Inferior parietal cortex (tissue), 1 donor: Measurements from ENCODE around the gene BCKDHB.
A peak's percentile ranks its signal among the peaks of the same experiment; 100 is the strongest.
"Not testable (repeated sequence)": the region's sequence is repeated elsewhere in the genome, so short reads cannot be mapped to it uniquely, and the experiment has no call there.

Source experiments
- DNase-seq: peaks from one replicate; pipeline ENCODE4 v3.0.0-alpha.2; 2016; ENCODE audit errors: extremely low spot score

BCKDHB gene

DNA sequence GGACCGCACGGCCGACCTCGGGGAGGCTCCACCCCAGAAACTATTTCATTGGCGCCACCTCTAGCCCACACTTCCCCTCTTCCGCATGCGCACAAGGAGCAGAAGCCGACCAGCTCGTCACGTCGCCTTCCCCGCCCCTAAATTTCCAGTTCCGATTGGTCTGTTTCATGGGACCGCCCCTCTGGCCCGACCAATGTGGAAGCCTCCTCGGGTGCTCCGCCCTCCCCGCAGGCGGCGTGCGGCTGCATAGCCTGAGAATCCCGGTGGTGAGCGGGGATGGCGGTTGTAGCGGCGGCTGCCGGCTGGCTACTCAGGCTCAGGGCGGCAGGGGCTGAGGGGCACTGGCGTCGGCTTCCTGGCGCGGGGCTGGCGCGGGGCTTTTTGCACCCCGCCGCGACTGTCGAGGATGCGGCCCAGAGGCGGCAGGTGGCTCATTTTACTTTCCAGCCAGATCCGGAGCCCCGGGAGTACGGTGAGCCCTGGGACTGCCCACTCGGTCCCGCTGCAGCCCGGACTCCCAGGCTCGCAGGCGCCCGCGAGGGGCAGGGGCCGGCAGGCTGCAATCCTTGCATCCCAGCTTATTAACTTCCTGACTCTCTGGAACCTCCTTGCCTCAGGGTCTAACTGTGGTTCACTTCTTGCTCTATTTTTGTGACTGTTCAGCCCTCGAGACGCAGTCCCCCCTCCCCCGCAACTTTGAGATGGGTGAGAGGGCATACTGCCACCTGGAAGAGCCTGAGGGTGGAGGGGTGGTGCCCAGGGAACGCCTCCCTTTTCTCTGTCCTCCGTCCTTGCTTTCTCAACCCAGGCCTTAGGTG, at the start of gene BCKDHB:
TSS of gene BCKDHB (plus strand) at position 254 of the 818 bp plus-strand sequence. CDS start at position 277, 23 bp downstream.
- DNase-seq = peak; percentile 99

DNA sequence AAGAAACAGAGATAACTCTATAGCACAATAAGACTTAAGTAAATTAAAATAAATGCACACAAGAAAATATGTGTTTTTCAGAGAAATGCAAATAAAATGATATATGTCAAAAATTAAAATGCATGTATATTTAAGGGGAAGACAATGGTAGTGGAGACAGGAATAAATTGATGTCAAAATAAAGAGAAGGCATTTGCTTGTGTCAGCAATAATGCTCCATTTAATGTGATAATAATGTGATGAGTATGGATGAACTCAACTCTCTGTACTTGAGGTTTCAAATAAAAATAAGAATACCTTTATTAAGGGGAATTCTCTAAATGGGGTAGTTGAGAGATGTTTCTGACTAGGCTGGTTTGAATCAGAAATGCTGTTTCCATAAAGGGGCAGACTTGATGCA, 45.7 kb upstream of the BCKDHB start:
- no peak for DNase-seq

DNA sequence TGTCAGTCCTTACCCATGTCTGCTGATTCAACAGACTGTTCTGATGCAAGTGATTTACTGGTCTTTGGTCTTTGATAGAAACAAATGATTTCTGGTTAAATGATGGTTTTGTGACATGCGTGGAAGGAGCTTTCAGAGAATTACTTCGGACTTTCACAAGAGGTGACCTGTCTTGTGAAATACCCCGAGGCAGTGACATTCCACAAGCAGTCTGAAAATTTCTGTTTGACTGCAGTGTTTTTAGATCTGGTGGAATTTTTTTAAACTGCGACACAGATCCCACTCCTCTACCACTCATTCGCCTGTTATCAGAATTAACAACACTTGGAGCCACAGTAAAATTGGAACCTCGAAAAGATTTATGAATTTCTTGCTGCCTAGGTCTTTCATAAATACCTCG, 38.3 kb upstream of the BCKDHB start:
- DNase-seq = not testable (repeated sequence)

DNA sequence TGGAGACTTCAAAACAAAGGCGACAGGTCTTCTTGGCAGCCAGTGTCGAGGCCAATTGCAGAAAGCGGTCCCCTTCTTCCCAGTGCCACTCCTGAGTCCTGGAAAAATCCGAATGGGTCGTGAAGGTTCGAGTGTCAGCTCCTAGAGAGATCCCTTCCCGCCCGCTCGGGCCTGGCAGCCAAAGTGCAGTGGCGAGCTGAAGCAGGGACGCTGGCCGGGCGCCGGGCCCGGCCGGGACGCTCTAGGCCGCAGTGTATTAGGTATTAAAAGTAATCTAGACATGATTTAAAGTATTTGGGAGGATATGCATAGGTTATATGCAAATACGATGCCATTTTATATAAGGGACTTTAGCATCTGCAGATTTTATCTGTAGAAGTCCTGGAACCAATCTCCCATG, 36.0 kb upstream of the BCKDHB start:
- DNase-seq = not testable (repeated sequence)

DNA sequence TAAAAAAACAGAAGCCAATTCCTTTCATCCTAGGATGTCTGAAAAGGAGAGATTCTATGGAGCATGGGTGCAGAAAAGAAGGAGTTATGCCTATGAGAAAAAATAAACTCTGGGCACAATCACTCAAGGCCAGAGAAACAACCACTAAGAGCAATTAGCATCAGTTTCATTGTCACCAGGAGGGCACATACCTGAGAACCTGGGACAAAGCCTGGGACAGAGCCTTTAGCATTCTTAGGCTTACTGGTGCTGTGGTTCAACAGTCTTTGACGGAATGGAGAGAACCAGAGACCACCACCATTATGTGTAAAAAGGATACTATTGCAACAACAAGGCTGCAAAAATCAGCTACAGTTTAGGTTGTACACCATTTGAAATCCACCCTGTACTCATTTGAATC, 29.4 kb upstream of the BCKDHB start:
- DNase-seq = no peak

DNA sequence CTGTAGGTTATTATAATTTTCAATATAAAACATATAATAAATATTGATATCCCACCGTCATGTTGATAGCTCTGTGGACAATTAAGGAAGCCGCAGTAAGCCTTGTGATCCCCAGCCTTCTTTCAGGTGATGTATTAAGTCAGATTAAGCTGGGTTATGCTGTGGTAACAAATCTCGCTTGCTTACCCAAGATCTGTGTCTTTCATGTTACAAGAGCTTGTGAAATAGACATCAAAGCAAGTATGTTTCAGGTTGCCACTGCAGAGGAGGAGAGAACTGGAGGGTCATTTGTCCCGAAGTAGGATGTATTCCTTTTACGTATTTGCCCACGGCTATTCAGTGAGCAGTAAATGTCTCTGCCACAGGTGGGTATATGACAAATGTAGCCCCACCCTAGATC, 17.8 kb upstream of the BCKDHB start:
- no peak for DNase-seq

DNA sequence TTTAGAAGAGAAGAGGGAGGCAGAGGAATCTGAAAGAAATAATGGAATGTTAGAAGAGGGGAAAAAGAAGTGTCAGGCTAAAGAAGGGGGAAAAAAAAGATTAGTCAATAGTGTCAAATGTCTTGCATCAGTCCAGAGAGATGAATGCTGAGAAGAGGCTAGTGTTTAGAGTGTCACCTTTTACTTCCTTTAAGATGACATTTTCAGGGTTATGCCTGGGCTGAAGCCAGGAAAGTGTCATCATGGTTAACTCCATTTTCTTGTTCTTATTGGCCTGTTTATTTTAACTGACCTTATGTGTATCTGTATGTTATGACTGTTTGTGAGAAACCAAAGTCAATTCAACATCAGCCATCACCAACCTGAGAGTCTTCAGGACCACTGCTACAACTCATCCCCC, 15.0 kb upstream of the BCKDHB start:
- no peak for DNase-seq

DNA sequence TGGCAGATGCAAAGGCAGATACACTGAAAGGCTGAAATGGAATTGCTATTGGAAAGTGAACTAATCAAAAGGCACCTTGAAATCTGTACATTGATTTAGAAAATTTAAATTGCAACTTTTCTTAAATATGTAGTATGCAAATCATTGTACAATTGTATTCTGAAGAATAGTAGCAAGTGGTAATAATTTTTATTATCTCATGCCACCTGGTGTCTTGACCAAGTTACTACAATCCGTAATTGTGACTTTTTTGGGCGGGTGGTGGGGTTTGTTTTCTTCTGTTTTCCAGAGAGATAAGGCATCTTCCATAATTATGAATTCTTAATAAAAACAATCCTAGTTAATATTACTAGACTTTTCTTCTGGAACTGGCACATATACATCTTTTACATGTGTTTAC, 12.5 kb upstream of the BCKDHB start:
- DNase-seq = peak; percentile 36

DNA sequence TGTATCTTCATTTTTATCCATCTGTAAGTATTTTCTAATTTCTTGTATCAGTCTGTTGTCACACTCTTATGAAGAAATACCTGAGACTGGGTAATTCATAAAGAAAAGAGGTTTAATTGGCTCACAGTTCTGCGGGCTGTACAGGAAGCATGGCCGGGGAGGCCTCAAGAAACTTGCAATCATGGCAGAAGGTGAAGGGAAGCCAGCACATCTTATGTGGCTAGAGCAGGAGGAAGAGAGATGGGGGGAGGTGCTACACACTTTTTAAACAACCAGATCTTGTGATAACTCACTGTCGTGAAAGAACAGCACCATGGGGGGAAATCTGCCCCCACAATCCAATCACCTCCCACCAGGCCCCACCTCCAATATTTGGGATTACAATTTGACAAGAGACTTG, 10.9 kb upstream of the BCKDHB start:
- no peak for DNase-seq

DNA sequence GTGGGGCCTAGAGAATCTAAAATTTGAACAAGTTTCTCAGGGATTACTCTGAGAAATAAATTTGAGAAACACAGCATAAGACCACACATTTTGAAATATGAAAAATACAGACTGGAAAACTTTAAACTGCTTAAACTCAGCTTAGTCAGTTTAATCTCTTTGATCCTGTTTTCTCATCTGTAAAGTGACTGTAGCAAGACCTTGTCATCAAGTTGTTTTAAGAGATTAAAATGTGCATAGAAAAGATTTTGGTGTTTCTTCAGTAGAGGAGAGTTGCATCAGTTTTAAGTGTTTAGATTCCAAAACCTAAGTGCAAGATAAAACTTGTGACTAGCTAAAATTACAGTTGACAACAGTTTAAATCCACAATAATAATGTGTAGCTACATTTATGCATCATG, 8.1 kb upstream of the BCKDHB start:
- no peak for DNase-seq

DNA sequence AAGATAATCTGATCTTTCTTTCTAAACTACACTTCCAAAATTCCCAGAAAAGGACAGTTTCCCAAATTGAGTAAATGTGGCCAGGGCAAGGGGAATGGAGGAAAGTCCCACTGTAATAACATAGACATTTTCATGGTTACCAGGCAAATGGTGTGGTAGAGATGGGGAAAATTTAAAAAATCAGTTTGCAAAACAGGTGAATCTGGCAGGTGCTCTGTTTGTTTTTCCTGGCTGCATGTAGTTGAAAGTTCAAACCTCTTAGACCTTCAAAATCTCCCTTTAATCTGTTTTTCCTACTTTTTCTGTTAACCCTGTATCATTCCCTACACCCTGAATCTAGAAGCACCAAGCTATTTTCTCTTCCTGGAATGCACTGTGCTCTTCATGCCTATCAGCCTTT, 2.0 kb upstream of the BCKDHB start:
- no peak for DNase-seq

DNA sequence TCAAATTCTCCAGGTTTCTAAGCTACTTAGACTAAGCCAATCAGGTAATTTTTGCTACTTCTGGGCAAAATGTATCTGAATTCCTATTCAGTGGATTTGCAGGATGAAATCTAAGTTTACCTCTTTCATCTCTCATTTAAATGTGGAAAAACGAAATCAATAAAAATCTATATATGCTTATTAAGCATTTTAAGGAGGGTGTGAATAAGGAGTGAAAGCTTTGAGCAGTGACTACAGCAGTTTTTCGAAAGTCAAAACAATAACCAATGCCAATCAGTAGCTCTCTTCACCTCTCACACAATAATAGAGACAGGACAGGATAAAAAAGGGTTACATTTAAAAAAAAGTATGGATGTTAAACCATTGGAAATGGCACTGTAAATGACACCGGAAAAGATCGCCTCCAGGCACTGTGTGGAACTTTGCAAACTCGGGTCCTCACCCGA, 476 bp upstream of the BCKDHB start:
- DNase-seq = no peak

DNA sequence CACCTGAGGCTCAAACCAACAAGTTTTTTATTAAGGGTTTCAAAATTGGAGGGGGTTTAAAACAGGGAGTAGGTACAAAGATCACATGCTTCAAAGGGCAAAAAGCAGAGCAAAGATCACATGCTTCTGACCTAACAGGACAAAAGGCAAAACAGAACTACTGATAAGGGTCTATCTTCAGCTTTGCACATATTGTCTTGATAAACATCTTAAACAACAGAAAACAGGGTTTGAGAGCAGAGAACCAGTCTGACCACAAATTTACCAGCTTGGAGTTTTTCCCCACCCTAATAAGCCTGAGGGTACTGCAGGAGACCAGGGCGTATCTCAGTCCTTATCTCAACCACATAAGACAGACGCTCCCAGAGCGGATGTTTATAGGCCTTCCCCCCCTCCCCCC, 16.1 kb downstream of the BCKDHB start:
- not testable (repeated sequence) for DNase-seq

DNA sequence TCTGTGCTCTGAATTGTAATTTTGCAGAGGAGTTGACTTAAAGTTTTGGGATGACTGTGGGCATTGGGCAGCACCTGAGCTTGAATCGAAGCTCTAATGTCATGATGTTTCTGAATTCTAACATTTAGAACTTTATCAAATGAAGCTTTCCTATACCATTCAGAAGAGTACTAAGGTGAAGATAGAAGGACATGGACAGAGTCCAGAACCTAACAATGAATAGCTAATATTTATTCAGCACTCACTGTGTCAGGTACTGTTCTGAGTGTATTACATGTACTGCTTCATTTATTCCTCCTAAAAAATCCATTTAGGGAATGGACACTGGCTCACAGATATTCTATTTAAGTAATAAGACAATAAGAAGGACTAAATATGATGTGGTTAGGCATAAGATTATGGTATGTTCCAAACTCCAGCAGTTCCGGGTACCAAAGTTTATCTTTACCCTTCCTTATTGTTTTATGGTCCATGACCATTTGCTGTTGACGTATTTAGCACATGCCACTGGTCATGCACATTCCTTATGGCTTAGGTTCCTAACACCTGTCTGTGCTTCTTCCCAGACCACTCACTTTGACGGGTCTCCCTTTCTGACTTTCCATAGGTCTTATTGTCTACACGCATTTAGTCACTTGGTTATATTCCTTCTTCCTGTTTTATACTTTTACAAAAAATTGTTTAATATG, 20.3 kb downstream of the BCKDHB start:
- no peak for DNase-seq

DNA sequence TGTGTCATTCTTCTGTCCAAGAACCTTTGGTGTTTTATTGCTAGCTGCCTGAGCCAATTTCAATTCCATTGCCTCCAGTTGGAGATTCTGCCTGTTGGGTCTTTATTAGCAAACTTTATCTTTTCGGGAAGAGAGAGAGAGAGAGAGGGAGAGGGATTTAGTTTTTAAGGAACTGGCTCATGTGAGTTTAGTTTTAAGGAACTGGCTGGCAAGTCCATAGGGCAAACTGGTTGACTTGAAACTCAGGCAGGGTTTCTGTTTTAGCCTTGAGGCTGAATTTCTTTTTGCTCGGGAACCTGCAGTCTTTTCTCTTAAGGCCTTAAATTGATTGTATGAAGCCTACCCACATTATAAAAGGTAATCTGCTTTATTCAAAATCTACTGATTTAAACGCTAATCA, 23.0 kb downstream of the BCKDHB start:
- DNase-seq = no peak

DNA sequence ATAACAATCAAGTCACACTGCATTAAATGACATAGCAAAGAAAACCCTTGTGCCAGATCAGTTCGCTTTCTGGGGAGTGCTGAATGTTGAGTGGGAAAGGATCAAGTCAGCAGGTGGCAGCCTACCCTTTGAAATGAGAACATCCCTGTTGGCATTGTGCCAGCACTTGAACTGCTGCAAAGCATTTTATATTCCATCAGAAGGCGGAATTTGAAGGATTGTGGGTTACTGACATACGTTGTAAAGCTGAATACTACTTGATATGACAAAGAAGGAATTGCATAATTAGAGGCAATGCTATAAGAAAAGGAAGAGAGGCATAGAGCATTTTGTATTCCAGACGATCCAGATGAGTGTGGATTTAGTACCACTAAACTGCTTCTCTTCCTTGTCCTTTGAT, 26.5 kb downstream of the BCKDHB start:
- peak; percentile 70 for DNase-seq

DNA sequence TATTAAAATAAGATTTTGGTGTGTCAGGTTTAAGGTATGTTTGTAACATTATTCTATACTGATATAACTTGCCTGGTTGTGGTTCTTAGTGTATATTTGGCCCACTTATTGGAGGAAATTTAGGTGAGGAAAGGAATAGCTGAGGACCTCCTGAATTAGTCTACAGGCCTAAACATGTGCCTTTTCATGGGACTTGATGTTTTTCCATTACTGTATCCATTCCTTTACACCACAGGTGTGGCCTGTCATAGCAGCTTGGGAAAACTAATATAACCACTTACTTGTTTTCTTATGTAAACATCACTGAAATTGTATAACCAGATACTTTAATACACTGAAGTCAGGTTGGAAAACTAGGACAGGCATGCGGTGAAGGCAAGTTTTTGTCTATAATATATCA, 27.6 kb downstream of the BCKDHB start:
- no peak for DNase-seq

DNA sequence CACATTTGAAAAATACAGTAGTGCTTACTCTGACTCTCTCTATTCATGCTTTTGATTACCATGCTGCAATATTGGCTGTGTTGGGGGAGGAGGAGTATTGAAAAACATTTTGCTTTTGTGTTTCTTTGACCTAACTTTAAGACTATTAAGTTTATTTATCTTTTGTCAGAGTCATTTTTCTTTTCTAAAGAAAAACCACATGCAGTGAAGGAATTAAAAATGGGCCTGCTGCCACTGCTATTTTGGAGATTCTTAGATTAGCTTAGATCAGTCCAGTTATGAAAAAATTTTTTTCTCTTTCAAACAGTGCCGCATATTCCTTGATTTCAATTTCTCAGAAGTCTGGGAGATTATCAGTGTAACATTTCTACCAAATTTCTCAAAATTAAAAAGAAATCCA, 36.1 kb downstream of the BCKDHB start:
- no peak for DNase-seq

DNA sequence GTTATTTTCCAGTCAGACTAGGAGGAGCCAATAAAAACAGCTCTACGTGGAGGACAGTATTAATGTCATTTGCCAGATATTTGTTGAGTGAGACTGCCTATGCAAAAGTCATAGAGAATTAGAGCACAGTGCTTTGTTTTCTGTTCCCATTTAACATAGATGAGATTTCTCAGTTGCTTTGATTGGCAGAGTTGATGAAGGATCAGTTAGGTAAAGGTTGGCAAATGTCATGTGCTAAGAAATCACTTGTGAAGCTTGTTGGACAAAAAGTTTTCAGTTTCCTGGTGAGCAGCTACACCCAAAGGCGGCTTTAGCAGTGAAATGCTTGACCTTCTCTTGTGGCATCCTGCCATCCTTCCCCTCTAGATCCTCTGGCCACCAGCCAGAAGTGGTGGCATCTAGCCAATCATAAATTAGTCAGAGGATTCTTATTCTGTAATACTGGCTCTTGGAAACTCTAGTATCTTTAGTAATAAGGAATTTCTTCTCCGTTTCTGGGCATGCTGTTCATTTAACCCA, 37.0 kb downstream of the BCKDHB start:
- DNase-seq = peak; percentile 29

DNA sequence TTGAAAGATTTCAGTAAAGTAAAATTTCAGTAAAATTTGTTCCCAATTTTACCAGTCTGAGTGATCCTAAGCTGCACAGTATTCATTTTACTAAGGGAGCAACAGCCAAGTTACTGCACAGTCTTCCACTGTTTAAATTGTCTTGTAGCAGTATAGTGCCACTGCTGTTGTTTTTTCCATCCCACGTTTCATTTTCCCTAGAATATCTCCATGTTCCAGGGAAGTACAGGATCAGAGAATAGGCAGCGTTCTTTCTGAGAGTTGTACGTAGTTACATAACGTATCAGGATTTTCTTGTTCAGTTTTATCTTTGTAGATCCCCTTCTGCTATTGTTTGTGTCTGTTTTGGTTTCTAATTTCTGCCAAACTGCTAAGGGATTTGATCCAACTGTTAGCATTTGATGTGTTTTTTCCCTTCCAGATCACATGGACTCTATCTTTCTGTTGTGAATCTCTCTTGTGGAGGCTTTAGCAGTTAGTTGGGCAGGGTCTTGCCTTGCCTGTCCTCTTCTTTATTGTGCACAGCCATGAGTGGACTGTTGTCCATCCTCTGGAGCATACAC, 38.4 kb downstream of the BCKDHB start:
- DNase-seq = no peak

DNA sequence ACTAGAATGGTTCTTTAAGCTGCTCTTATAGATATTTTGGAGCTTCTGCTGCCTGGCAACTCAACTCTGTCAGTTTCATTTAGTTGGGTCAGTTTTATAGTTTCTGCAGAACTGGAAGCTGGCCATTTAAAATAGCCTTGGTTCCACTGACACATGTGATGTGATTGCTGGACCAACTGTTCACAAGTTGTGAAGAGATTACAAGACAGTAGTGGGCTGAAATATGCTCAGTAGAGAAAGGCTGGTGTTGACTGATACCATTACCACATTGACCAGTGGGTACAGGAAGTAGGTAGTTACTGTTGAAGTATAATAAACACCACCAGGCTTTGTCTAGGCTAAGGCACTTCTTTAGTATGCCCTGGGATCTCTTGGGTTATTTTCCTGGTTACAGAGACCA, 39.0 kb downstream of the BCKDHB start:
- no peak for DNase-seq

DNA sequence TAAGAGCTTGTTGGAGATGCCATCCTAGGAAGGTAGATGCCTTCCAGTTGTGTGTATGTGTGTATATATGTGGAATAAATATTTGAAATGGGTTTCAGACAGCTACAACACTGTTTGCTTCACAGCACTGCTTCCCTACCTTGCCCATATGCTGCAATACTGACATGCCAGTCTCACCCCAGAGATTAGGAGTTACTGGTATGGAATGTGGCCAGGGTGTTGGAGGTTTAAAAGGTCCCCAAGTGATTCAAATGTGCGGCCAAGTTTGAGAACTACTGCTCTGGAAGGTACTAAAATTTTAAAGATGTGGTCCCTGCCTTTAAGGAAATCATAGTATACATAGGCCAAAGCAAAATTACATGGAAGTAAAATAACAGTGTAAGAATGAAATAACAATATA, 39.5 kb downstream of the BCKDHB start:
- no peak for DNase-seq

DNA sequence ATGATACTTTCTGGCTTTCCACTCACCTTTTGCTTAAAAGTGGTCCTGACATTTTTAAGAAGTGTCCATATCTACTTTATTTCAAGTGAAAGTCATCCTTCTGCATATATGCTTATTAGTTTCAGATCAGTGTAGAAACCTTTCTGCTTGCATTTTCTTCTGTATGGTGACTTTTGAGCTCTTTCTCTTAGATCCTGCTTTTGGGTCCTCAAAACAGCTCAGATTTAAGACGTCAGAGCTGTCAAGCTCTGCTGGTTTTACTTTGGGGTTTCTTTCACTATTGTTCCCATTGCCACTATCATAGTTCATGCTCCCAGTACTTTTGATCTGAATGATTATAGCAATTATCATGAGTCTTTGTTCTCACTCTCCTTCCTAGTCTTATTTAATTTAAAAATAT, 41.7 kb downstream of the BCKDHB start:
- no peak for DNase-seq
